IPS-NIHi7 (cell line): ENCODE data around the gene CDK5R2.

Experiments
- DNase-seq: peaks from one replicate; pipeline ENCODE4 v3.0.0; 2012; ENCODE audit warnings: mixed read lengths; ENCODE audit errors: extremely low spot score

Gene CDK5R2

DNA sequence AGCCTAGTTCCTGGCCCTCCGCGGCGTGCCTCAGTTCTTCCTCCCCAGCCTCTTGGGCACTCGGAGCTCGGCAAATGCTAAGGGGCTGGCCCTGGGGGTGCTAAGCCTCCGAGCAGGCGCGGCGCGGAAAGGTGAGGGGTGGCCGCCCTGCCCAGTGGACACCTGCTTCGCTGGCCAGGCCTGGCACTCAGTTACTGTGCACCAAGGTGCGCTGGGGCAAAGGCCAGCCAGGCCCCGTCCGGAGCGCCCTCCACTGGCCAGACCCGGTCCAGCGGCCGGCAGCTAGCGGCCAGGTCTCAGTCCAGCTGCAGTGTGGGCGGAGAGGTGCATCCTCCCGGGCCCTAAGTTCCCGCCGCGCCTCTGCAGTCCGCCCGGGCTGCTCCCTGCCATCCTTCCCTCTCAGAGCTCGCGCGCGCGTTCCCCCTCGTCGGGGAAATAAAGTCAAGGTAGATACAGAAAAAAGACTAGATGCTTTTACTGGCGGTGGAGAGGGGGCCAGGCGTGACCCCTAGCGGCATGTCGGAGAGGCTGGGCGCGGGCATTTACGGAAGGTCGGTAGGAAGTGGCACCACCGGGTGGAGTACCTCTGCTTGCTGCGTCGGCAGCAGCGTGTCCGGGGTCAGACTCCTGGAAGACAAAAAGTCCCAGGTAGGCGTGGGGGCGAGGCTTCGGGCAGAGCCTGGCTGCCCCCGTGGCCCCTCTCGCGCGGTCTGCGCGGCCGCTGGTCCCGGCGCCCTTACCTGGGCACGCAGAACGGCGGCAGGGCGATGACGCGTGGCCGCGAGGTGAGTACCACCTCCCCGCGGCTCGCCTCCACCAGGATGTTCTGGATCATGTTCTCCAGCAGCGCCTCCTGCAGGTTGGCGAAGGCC, 43.2 kb downstream of the CDK5R2 start:
- peak; percentile 94 for DNase-seq

DNA sequence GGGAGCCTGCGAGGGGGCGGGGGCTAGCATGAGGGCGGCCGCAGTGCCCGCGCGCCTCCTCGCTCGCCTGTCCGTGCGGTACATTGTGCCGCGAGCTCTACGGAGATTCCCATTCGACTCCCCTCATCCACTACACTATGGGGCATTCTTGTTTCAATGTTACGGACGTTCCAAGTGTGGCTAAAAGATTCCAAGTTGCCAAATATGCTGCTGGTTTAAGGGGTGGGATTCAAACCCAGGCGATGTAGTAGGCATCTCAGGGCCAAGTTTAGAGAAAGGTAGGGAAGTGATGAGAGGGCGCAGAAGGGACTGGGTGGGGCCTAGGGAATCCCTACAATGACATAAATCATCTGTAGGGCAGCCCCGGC, 43.8 kb downstream of the CDK5R2 start:
- no peak for DNase-seq

- DNase-seq, result no peak
Measured at GRCh38 chr2:219003979-219004378, 44.5 kb downstream of the CDK5R2 start.

- DNase-seq, result no peak
Measured at GRCh38 chr2:219009294-219009693, 49.8 kb downstream of the CDK5R2 start.

- DNase-seq, result peak; percentile 79
Measured at GRCh38 chr2:219010162-219010756, 50.8 kb downstream of the CDK5R2 start.

- DNase-seq, result no peak
Measured at GRCh38 chr2:219010873-219011272, 51.4 kb downstream of the CDK5R2 start.
